ENCODE data around the gene LCNL1.
"Not testable (repeated sequence)": the region's sequence is repeated elsewhere in the genome, so short reads cannot be mapped to it uniquely, and the experiment has no call there.

LCNL1 gene

DNA sequence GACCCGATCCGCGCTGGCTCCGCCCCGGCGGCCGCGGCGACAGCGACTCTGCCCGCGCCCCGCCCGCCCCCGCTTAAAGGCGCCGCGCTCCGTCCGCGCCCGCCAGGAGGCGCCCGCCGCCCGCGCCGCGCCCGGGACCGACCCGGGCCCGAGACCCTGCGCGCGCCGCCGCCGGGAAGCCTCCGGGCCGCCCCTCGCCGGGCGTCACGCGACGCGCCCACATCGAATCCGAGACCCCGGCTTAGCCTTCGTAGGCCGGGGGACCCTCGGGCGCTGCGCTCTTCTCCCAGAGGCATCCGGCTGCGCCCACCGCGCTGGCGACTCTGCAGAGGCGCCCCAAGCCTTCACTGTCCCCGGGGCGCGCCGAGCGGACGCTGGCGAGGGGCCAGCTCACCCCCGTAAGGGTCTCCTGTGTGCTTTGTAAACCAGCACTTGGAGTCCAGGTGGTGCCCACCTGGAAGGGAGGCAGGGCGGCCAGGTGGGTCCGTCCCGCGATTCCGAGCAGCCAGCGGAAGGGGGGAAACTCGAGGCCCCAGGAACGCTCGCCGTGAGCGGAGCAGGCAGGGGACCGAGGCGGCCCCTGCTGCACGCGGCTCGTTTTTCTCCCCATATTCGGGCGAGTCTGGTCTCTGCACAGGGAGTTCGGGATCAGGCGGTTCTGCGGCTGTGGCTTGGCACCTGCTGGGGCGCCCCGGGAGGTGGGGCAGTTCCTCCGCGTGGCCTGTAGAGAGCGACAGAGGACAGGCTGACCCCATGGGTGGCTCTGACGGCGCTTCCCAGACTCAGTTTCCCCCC is 45.7 kb downstream of the LCNL1 start:
- DNase-seq, result peak; percentile 69 to 75

DNA sequence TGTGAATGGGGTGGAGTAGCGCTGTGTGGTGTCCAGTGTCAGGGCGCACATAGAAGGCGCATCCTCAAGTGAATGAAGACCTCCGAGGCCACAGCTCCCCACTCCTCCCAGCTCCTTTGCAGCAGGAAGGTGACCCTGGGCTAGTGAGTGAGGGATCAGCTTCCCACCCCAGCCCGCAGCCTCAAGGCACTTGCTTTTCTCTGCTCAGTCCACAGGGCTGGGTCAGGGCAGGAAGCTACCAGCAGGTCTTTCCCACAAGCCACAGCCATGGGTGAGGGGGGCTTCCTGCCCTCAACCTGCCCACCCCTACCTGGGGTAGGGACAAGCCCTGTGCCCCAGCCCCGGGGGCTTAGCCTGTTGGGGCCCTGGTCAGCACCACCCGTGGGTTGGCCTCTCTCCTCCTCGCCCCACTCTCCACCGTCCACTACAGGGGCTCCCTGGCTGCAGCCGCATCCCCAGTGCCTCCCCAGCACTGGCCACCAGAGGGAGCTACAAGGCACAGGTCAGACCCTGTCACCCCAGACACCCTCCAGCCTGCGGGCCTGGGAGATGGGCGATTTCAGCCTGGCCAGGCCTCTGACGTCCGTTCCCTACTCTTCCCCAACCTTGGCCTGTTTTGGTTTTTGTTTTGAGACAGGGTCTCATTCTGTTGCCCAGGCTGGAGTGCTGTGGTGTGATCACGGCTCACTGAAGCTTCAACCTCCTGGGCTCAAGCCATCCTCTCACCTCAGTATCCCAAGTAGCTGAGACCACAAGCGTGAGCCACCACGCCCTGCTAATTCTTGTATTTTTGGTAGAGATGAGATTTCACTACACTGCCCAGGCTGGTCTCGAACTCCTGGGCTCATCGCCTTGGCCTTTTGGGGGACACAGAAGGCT is 46.5 kb downstream of the LCNL1 start:
- peak; percentile 85 for DNase-seq

- DNase-seq, result no peak
These were observed 47.2 kb downstream of the LCNL1 start for GRCh38 chr9:137030006-137030405.

DNA sequence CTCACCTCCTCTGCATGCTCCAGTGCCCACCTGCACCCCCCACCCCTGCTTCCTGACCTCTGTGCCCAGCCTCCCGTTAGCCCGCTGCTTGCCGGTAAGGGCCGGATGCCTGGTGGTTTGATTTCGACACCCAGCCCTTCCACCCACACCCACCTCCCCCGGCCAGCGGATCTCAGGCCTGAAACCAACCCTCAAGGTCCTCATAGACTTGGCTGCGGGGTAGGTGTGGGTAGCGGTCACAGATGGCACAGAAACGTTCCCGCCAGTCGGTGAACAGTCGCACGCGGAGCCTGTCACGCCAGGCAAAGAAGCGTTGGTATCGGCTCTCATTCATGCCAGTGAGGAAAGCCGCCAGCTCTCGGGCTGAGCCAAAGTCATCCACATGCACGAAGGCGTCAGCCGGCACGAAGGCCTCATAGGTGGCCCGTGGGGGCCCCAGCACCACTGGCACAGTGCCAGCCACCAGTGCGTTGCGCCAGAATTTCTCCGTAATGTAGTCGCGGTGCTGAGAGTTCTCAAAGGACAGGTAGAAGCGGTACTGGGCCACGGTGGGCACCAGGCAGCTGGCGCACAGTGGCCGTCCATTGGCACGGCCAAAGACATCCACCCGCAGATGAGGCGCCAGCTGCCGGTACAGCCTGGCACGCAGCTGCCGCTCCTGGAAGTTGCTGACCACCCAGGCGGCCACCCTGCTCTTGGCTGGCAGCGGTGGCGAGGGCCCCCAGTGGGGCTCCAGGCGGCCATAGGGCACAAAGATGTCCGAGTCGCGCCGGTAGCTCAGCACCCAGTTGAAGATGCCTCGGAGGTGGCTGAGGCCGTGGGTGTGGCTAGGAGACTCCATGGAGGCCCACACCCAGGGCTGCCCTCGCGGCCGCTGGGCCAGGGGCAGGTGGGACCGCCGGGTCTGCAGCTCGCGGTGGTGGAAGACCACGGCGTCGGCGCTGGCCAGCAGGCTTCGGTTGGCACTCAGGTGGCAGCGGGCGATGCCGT is 48.0 kb downstream of the LCNL1 start:
- DNase-seq, result peak; percentile 52 to 57

GRCh38 chr9:137031904-137032640 is 49.3 kb downstream of the LCNL1 start, which contains the start of gene FUT7:
FUT7 (minus strand) TSS chr9:137032088; CDS start chr9:137031991, 97 bp downstream.
- peak; percentile 33 to 38 for DNase-seq

DNA sequence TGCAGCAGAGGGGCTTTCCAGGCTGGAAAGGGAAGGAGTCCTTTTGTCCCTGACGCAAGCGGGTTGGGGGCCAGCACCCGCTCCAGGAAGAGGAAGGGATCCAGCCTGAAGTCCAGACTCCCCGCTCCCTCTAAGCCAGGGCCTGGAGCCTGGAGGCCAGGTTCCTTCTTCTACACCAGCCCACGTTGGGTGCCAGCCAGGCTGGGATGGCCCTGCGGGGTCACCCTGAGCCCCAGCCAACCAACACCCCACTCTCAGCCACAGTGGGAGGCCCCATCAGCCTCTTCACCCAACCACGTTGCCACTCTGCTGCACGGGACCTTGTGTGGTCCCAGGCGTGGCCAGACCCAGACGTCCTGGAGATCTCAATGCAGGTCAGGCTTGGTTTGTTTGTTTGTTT is 50.1 kb downstream of the LCNL1 start:
- no peak for DNase-seq

GRCh38 chr9:137033481-137033880 is 50.7 kb downstream of the LCNL1 start:
- not testable (repeated sequence) for DNase-seq

- no peak for DNase-seq
These were observed 51.4 kb downstream of the LCNL1 start for GRCh38 chr9:137034039-137034708.

GRCh38 chr9:137034709-137035506 is 52.1 kb downstream of the LCNL1 start:
- peak; percentile 88 to 92 for DNase-seq

Data from stimulated activated CD4-positive, alpha-beta T cell treated with anti-CD3 and anti-CD28 coated beads, Interleukin-2, amount 100 ng/mL, for 24 hours (primary cell).